HG03575 (cell line): Measurements from ENCODE around the gene TM4SF5.

Source experiments
- ATAC-seq: cut with Tn5 transposase; IDR thresholded peaks from one replicate; pipeline ENCODE4 v1.9.1; 2021; ENCODE audit not compliant: unreplicated experiment, insufficient number of reproducible peaks, low FRiP score; ENCODE audit errors: extremely low read depth

Gene TM4SF5

DNA sequence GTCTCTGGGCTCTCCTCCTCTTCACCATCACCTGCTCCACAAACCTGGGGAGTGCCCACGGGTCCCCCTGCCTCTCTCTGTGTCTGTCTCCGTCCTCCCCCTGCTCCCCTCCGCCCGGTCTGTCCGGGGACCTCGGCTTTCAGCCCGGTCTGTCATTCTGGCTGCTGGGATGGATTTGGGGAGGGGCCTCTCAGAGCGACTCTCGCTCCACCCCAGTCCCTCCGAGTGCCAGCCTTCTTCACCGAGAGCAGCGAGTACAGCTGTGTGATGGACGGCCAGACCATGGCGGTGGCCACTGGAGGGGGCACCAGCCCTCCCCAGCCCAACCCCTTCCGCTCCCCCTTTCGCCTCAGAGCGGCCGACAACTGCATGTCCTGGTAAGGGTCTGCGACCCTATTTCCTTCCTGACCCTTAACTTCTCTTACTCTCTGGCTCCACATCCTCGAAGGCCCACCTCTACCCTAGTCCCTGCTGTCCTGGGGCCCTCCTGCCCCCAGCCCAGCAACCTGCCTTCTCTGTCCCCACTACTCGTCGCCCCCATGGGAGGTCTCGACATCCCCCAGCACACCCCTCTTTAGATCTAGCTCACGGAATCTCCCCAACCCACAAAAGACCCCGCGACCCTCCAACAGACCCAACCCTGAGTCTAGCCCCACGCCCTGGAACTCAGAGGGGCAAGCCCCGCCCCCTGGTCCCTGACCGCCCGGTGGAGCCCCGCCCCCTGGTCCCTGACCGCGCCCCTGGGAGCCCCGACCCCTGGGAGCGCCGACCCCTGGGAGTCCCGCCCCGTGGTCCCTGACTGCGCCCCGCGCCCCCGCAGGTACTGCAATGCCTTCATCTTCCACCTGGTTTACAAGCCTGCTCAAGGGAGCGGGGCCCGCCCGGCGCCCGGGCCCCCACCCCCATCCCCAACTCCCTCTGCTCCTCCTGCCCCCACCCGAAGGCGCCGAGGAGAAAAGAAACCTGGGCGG, 26.4 kb upstream of the TM4SF5 start:
- no peak for ATAC-seq

- no peak for ATAC-seq
Measured at GRCh38 chr17:4747847-4748246, 23.8 kb upstream of the TM4SF5 start.

- no peak for ATAC-seq
Measured at GRCh38 chr17:4748686-4749085, 23.0 kb upstream of the TM4SF5 start.

DNA sequence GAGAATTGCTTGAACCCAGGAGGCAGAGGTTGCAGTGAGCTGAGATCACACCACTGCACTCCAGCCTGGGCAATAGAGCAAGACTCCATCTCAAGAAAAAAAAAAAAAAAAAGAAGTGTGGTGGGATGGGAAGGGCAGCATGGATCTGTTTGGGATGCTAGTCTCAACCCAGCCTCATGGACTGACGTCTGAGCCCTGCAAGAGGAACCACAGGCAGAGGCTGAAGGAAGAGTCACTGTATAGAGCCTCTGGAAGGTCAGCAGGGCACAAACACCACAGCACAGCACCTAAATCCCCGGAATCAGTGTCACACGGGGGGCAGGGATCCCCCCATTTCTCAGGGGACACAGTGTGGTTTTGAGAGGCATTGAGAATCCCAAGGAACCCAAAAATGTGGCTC, 21.1 kb upstream of the TM4SF5 start:
- no peak for ATAC-seq

GRCh38 chr17:4751932-4752331, 19.8 kb upstream of the TM4SF5 start:
- ATAC-seq = no peak

DNA sequence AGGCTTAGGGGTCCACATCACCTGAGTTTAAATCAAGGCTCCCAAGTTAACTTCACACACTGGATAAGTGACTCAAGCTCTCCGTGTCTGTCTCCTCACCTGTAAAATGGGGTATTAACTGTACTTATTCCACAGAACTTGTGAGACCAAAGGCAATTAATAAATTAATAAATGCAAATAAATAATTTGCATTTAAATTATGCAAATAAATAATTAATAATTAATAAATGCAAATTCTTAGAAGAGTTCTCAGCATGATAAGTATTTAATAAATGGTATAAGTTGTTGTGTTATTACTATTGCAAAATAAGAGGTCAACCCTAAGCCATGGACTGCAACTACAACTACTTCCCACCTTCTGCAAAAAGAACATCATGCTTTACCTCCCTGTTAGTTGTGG, 18.3 kb upstream of the TM4SF5 start:
- ATAC-seq = no peak

GRCh38 chr17:4759776-4760236, 11.9 kb upstream of the TM4SF5 start:
- ATAC-seq = no peak

GRCh38 chr17:4764595-4764994, 7.1 kb upstream of the TM4SF5 start:
- ATAC-seq = no peak

DNA sequence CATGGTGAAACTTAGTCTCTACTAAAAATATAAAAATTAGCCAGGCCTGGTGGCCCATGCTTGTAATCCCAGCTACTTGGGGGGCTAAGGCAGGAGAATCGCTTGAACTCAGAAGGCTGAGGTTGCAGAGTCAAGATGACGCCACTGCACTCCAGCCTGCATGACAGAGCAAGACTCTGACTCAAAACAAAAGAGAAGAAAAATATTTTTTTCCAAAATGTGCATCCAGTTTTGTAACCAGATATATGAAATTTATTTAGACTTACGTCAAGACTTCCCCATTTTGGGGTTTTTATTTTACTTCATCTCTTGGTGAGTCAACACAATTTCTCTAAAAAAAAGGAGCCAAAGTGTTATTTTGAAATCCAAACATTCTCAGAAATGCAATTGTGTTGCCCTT, 5.5 kb upstream of the TM4SF5 start:
- no peak for ATAC-seq

DNA sequence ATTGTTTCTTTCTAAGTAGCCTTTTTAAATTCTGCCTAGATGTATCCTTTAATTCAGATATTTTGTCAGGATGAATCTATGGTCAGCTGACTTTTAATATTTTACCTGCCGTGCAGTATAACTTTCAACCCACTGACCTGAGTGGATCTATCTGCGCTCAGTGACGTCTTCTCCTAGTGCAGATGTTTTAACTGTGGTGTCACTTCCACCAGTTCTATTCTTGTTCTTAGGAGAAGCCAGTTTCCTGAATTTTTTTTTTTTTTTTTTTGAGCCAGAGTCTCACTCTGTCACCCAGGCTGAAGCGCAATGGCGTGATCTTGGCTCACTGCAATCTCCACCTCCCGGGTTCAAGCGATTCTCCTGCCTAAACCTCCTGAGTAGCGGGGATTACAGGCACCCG, 5.0 kb upstream of the TM4SF5 start:
- no peak for ATAC-seq

- no peak for ATAC-seq
Measured at GRCh38 chr17:4768298-4768697, 3.4 kb upstream of the TM4SF5 start.

- ATAC-seq = no peak
Measured at GRCh38 chr17:4769628-4770027, 2.1 kb upstream of the TM4SF5 start.

DNA sequence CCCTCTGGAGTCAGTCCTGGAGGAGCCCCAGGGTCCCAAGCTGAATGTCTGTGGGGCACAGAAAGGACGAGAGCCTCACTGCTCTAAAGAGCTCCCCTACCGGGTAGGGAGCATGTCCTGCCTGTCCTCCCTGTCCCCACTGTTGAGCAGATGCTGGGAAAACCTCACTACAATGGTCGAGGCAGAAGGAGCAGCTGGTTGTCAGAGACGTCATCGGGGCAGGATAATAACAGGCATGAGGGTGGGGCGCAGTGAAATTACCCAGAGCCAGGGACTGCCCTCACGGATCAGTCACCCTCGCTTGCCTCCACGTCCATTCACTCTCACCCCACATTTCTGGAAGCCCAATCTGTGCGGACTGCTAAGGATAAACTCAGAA, 538 bp downstream of the TM4SF5 start:
- no peak for ATAC-seq

DNA sequence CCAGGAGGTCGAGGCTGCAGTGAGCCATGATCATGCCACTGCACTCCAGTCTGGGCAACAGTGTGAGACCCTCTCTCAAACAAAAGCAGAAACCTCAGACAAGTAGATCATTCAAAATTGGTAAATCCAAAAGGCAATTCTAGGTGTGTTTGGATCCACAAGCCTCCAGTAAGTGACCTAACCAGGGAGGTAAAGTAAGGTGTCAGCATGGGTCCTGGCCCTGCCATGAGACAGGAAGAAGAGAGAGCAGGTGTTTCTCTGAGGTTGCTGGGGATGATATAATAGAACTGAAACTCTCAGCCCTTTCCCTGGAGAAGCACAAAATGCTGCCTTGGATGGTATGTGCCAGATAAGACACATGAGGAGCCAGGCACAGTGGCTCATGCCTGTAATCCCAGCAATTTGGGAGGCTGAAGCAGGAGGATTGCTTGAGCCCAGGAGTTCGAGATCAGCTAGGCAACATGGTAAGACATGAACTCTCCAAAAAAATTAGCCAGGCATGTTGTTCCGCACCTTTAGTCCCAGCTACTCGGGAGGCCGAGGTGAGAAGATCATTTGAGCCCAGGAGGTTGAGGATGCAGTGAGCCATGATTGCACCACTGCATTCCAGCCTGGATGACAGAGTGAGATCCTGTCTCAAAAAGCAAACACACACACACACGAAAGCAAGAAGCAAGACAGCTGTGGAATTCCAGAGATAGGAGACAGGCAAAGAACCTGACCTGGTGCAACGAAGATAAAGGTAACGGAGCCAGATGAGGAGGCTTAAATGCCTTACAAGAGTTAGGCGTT, 6.5 kb downstream of the TM4SF5 start:
- ATAC-seq = no peak

- no peak for ATAC-seq
Measured at GRCh38 chr17:4780325-4780955, 8.8 kb downstream of the TM4SF5 start.

- no peak for ATAC-seq
Measured at GRCh38 chr17:4782652-4783051, 11.0 kb downstream of the TM4SF5 start.

DNA sequence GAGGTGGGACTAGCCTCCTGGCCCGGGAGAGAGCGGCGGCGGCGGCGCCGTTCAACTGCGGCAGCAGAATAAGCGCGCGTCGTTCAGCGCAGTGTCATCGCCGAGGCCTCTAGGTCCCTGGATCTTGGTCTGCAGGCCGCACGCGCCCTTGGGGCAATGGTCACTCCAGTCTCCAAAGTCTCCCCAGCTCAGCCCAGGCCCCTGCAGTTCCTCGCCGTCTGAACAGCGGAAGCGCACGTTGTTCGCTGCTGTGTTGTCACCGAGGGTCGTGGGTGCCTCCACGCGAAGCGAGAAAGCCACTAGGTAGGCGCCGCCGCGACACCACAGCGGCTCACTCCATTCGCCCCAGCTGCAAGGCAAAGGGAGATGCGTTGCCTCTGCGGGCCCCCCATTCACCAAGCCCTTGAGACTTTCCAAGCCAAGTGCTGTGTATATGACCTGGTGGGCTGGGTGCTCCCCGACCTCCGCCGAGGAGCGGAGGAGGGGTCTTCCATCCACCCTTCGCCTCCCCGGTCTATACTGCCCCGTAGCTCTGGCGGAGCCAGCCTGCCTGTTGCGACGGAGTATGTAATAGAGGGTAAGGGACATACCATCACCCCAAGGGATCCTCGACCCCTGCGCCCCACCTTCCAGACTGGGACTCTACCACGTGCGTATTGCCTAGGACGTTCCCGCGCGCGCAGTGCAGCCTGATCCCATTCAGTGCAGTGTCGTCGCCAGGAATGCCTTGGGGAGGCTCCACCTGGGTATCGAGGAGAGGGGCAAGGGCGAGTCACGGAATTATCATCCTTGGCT, 13.8 kb downstream of the TM4SF5 start:
- no peak for ATAC-seq

- no peak for ATAC-seq
Measured at GRCh38 chr17:4786106-4786511, 14.4 kb downstream of the TM4SF5 start, which contains the start of gene VMO1. TSS of gene VMO1 (minus strand) at chr17:4786364. CDS start at chr17:4786352, 12 bp downstream.

DNA sequence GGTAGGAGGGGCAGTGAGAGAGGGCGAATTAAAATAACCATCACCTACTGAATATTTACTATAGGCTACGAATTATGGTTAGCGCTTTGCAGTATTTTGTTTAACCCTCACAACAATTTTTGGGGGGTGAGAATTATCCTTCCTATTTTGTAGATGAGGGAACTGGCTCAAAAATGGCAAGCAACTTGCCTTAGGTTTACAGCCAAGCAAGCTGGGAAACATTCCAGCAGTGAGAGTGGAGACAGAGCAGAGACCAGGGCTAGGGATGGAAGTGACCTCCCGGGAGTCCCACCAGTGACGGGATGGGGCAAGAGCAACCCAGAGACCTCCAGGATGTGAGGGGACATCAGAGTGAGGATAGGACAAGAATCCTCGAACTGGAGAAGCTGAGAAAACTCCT, 14.8 kb downstream of the TM4SF5 start:
- ATAC-seq = no peak
